Astrocyte (in vitro differentiated cells and primary cell): Measurements from ENCODE around the gene CCDC88B.

ENCODE experiments used
- CTCF ChIP-seq: IDR thresholded peaks from 2 replicates; pipeline ENCODE4 v1.5.1; 2011; ENCODE audit warnings: low read depth, mild to moderate bottlenecking, inconsistent platforms, low read length, moderate library complexity; ENCODE audit not compliant: insufficient read depth
- EZH2 ChIP-seq: IDR thresholded peaks from 2 replicates; pipeline ENCODE4 v1.6.1; 2012; ENCODE audit warnings: mild to moderate bottlenecking, low read length, inconsistent platforms; ENCODE audit not compliant: insufficient read depth

- TF ChIP-seq CTCF (no peak), EZH2 (no peak)
Measured at GRCh38 chr11:64323373-64323772, 16.6 kb upstream of the CCDC88B start.
